ENCODE results near the gene FMNL1. TPM values are rescaled to one million over a fixed set of nuclear protein-coding genes. Genes with fewer than 3 reads are reported as not detected.

Gene FMNL1
- total and polyA plus RNA-seq, 4 donors: 1.5 to 7.4 (median 4.8) TPM

DNA sequence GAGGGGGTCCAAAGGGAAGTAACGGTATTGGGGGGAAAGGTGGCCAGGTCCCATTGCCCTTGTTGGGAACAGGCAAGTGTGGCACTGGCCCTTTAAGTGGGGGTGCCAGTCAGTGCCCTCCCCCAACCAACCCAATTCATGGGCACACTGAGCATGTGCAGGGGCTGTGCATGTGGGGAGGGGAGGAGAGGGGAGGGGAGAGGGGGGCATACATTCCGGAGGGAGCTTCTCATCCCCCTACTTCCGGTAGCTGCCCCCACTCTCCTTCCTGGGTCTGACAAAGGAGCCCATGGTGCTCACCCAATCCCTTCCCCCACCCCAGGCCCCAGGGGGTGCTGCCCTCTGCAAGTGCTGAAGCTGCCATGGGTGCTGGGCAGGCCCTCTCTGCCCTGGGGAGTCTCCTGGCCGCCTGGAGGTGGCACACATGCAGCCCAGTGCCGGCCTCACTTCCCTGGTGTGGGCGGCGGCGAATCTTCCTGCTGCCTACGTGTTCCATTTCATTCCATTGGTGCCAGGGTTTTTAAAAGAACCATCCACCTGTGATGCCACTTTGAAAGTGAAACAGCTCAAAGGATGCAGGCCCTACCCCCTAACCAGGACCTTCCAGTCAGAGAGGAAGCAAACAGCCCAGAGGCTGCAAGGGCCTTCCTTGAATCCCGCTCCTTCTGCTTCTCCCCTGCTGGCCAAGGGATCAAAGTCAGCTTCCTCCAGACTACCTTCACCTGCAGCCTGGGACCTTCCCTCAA, 49.0 kb upstream of the FMNL1 start:
- peaks cover 7 to 26% (median 21%) of the 10 kb centered on the region in 4 donors for H3K4me1 ChIP-seq (ENCODE audit: control insufficient read depth in 4 of 4, insufficient read depth in 4 of 4, low read length in 3 of 4)
- DNase-seq (ENCODE audit: low spot score): no peak
- no peaks in the 10 kb centered on the region for H3K27me3 ChIP-seq (ENCODE audit: control insufficient read depth in 4 of 4, insufficient read depth in 4 of 4, low read length in 3 of 4)
- TF ChIP-seq, protein P1, sequence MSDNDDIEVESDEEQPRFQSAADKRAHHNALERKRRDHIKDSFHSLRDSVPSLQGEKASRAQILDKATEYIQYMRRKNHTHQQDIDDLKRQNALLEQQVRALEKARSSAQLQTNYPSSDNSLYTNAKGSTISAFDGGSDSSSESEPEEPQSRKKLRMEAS (IDR thresholded peaks at IDR 0.05): peak; percentile 73
- TF ChIP-seq FOXA1 (IDR thresholded peaks at IDR 0.05) (no peak), ZBTB33 (IDR thresholded peaks at IDR 0.05) (no peak), HNF4G (IDR thresholded peaks at IDR 0.05) (no peak), GABPA (IDR thresholded peaks at IDR 0.05 in 1 of 2, conservative IDR thresholded peaks at IDR 0.05 in 1 of 2) (no peak), JUND (IDR thresholded peaks at IDR 0.05) (no peak), YY1 (IDR thresholded peaks at IDR 0.05) (peak; percentile 35), RXRA (IDR thresholded peaks at IDR 0.05) (peak in 1 of 2 donors; percentile 32), TAF1 (conservative IDR thresholded peaks at IDR 0.05) (no peak), FOXA2 (IDR thresholded peaks at IDR 0.05) (no peak), EGR1 (IDR thresholded peaks at IDR 0.05; ENCODE audit: low read depth in 2 of 2) (no peak), SP1 (IDR thresholded peaks at IDR 0.05) (no peak), RAD21 (IDR thresholded peaks at IDR 0.05) (no peak), HNF4A (conservative IDR thresholded peaks at IDR 0.05) (peak in 1 of 2 donors; percentile 1)
- TF ChIP-seq, protein P2, sequence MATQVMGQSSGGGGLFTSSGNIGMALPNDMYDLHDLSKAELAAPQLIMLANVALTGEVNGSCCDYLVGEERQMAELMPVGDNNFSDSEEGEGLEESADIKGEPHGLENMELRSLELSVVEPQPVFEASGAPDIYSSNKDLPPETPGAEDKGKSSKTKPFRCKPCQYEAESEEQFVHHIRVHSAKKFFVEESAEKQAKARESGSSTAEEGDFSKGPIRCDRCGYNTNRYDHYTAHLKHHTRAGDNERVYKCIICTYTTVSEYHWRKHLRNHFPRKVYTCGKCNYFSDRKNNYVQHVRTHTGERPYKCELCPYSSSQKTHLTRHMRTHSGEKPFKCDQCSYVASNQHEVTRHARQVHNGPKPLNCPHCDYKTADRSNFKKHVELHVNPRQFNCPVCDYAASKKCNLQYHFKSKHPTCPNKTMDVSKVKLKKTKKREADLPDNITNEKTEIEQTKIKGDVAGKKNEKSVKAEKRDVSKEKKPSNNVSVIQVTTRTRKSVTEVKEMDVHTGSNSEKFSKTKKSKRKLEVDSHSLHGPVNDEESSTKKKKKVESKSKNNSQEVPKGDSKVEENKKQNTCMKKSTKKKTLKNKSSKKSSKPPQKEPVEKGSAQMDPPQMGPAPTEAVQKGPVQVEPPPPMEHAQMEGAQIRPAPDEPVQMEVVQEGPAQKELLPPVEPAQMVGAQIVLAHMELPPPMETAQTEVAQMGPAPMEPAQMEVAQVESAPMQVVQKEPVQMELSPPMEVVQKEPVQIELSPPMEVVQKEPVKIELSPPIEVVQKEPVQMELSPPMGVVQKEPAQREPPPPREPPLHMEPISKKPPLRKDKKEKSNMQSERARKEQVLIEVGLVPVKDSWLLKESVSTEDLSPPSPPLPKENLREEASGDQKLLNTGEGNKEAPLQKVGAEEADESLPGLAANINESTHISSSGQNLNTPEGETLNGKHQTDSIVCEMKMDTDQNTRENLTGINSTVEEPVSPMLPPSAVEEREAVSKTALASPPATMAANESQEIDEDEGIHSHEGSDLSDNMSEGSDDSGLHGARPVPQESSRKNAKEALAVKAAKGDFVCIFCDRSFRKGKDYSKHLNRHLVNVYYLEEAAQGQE (IDR thresholded peaks at IDR 0.05): no peak
- TF ChIP-seq, protein P3, sequence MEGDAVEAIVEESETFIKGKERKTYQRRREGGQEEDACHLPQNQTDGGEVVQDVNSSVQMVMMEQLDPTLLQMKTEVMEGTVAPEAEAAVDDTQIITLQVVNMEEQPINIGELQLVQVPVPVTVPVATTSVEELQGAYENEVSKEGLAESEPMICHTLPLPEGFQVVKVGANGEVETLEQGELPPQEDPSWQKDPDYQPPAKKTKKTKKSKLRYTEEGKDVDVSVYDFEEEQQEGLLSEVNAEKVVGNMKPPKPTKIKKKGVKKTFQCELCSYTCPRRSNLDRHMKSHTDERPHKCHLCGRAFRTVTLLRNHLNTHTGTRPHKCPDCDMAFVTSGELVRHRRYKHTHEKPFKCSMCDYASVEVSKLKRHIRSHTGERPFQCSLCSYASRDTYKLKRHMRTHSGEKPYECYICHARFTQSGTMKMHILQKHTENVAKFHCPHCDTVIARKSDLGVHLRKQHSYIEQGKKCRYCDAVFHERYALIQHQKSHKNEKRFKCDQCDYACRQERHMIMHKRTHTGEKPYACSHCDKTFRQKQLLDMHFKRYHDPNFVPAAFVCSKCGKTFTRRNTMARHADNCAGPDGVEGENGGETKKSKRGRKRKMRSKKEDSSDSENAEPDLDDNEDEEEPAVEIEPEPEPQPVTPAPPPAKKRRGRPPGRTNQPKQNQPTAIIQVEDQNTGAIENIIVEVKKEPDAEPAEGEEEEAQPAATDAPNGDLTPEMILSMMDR (IDR thresholded peaks at IDR 0.05; ENCODE audit: low read depth, low read length, missing input control): no peak
- TF ChIP-seq, protein P4, sequence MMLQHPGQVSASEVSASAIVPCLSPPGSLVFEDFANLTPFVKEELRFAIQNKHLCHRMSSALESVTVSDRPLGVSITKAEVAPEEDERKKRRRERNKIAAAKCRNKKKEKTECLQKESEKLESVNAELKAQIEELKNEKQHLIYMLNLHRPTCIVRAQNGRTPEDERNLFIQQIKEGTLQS (IDR thresholded peaks at IDR 0.05): no peak
- peaks cover 0 to 14% (median 0%) of the 10 kb centered on the region in 4 donors for H3K36me3 ChIP-seq (ENCODE audit: control insufficient read depth in 4 of 4, insufficient read depth in 3 of 4, low read depth in 1 of 4, low read length in 3 of 4)
- peak overlapping the region; percentile 58 to 81 for H3K27ac ChIP-seq (ENCODE audit: low read depth in 1 of 2, low read length in 2 of 2)
- peak overlapping the region in 2 of 3 donors; percentile 1 to 26 for H3K4me3 ChIP-seq (ENCODE audit: low read depth in 1 of 3, low read length in 3 of 3)
- no peaks in the 10 kb centered on the region for H3K9me3 ChIP-seq (ENCODE audit: control insufficient read depth in 4 of 4, low read length in 3 of 4)
- WGBS: 22% methylated on average over 10 of the region's 10 CpGs
- H3K9ac ChIP-seq (ENCODE audit: low read depth in 1 of 2, low read length in 2 of 2): peak overlapping the region in 1 of 2 donors; percentile 27

Measured in liver (tissue), 9 donors.